GM12878 (cell line): Measurements from ENCODE around the gene CHP2. TPM values are rescaled to one million over a fixed set of nuclear protein-coding genes. Genes with fewer than 3 reads are reported as not detected.

Experiments used
- ATAC-seq: fragments of 200-7000 bp; cut with Tn5 transposase; 3 replicates; pipeline ENCODE4 v1.9.1; 2020; ENCODE audit warnings: mild to moderate bottlenecking, moderate library complexity
- BruUV-seq: library from RNA; stranded (reverse); fragments of 400-500 nt; replicated peaks from 2 replicates; lab custom pipeline; 2021; lab: Mats Ljungman, UMichigan
- CTCF ChIA-PET: fragments of 300-600 bp; sonication (Branson Sonifier 250); formaldehyde crosslinking; extraction: SDS; loops from one replicate; lab custom pipeline; 2021; ENCODE audit warnings: inconsistent platforms; lab: Yijun Ruan, JAX
- POLR2A ChIA-PET: fragments of 350-600 bp; formaldehyde crosslinking; extraction: SDS; loops from one replicate; lab custom pipeline; 2021; ENCODE audit warnings: inconsistent platforms; lab: Charles Lee
- RAD21 ChIA-PET: fragments of 300-600 bp; sonication (Branson Sonifier 250); formaldehyde crosslinking; loops from one replicate; lab custom pipeline; 2023; ENCODE audit warnings: antibody characterized with exemption; ENCODE audit not compliant: unreplicated experiment; lab: Charles Lee
- SMC1A ChIA-PET: fragments of 300-600 bp; sonication (Branson Sonifier 250); formaldehyde crosslinking; loops from one replicate; lab custom pipeline; 2023; ENCODE audit not compliant: unreplicated experiment, uncharacterized antibody; lab: Charles Lee
- DNase-seq: peaks from one replicate; pipeline ENCODE4 v3.0.0-alpha.2; 2011; ENCODE audit warnings: low read depth, low spot score
- FAIRE-seq: peaks from 3 replicates; lab custom pipeline; 2011; peaks lifted over from hg19 to GRCh38; lab: Jason Lieb, UNC
- H2AFZ ChIP-seq: 2 replicates; pipeline ENCODE4 v1.6.0; 2011; ENCODE audit warnings: low read depth, low read length, control low read depth; ENCODE audit not compliant: control insufficient read depth
- H3K27ac ChIP-seq: 2 replicates; pipeline ENCODE4 v1.5.1; 2011; ENCODE audit warnings: control low read depth; ENCODE audit not compliant: control insufficient read depth, insufficient read depth
- H3K27me3 ChIP-seq, 2 experiments: replicated peaks in 1 of 2; 2 replicates each; pipeline versions ENCODE4 v1.6.0 to v1.6.1; 2011; ENCODE audit warnings: low read length in 1 of 2; ENCODE audit not compliant: control insufficient read depth in 2 of 2, insufficient read depth in 2 of 2
- H3K36me3 ChIP-seq, 2 experiments: 2 replicates each; pipeline ENCODE4 v1.5.1; 2011; ENCODE audit warnings: low read length in 1 of 2; ENCODE audit not compliant: control insufficient read depth in 2 of 2, insufficient read depth in 2 of 2
- H3K4me1 ChIP-seq: 2 replicates; pipeline ENCODE4 v1.6.1; 2011; ENCODE audit warnings: mild to moderate bottlenecking, low read length, moderate library complexity, mixed read lengths; ENCODE audit not compliant: control insufficient read depth, insufficient read depth
- H3K4me2 ChIP-seq: 2 replicates; pipeline ENCODE4 v1.6.0; 2011; ENCODE audit warnings: control low read depth; ENCODE audit not compliant: control insufficient read depth, insufficient read depth
- H3K4me3 ChIP-seq: fragments of 200-600 bp; sonication (generic); 2 replicates; pipeline ENCODE4 v1.5.1; 2016
- H3K79me2 ChIP-seq: 2 replicates; pipeline ENCODE4 v1.6.0; 2011; ENCODE audit warnings: low read length; ENCODE audit not compliant: control insufficient read depth, insufficient read depth
- H3K9ac ChIP-seq: 2 replicates; pipeline ENCODE4 v1.8.0; 2011; ENCODE audit warnings: low read length, control low read depth, mixed read lengths; ENCODE audit not compliant: control insufficient read depth, insufficient read depth
- H3K9me3 ChIP-seq: replicated peaks from 3 replicates; pipeline ENCODE4 v1.5.1; 2011; ENCODE audit warnings: mild to moderate bottlenecking, low read length; ENCODE audit not compliant: control insufficient read depth, insufficient read depth
- H4K20me1 ChIP-seq: 2 replicates; pipeline ENCODE4 v1.6.0; 2011; ENCODE audit not compliant: control insufficient read depth, insufficient read depth
- BMI1 ChIP-seq: fragments of 450-650 bp; IDR thresholded peaks from 2 replicates; pipeline ENCODE4 v1.6.1; 2016; ENCODE audit warnings: mild to moderate bottlenecking, moderate library complexity, borderline replicate concordance
- CHD1 ChIP-seq: IDR thresholded peaks from 2 replicates; pipeline ENCODE4 v1.6.1; 2012; ENCODE audit warnings: low read depth, low read length, improper control_type of control experiment
- EED ChIP-seq: sonication (generic); IDR thresholded peaks from 2 replicates; pipeline ENCODE4 v1.6.1; 2016; ENCODE audit warnings: antibody characterized with exemption, low read depth
- EGR1 ChIP-seq, 2 experiments: IDR thresholded peaks; 1 replicate in 1 of 2; 2 replicates in 1 of 2; pipeline ENCODE4 v1.6.1; 2011 to 2012; ENCODE audit warnings: low read depth in 2 of 2, low read length in 2 of 2, borderline replicate concordance in 1 of 2, mild to moderate bottlenecking in 1 of 2, moderate library complexity in 1 of 2
- HDAC2 ChIP-seq: fragments of 200-600 bp; sonication (generic); IDR thresholded peaks from 2 replicates; pipeline ENCODE4 v1.6.1; 2017
- IKZF1 ChIP-seq: fragments of 450-650 bp; conservative IDR thresholded peaks from 2 replicates; pipeline ENCODE4 v1.6.1; 2017; ENCODE audit warnings: antibody characterized with exemption, mild to moderate bottlenecking
- JUNB ChIP-seq: IDR thresholded peaks from 2 replicates; pipeline ENCODE4 v1.6.1; 2016; ENCODE audit warnings: antibody characterized with exemption, mild to moderate bottlenecking
- MYB ChIP-seq: fragments of 150-350 bp; IDR thresholded peaks from 2 replicates; pipeline ENCODE4 v1.6.1; 2014; ENCODE audit warnings: mild to moderate bottlenecking, low read depth, low read length, borderline replicate concordance
- NR2C2 ChIP-seq: IDR thresholded peaks from 2 replicates; pipeline ENCODE4 v1.6.1; 2011; ENCODE audit warnings: borderline replicate concordance, low read depth; ENCODE audit not compliant: control insufficient read depth, insufficient read length
- RB1 ChIP-seq: fragments of 450-650 bp; formaldehyde crosslinking; IDR thresholded peaks from 2 replicates; pipeline ENCODE4 v1.6.1; 2017; ENCODE audit warnings: mild to moderate bottlenecking, borderline replicate concordance
- SREBF1 ChIP-seq: IDR thresholded peaks from 2 replicates; pipeline ENCODE4 v1.6.1; 2012; ENCODE audit warnings: mild to moderate bottlenecking, low read length
- STAT3 ChIP-seq: IDR thresholded peaks from 2 replicates; pipeline ENCODE4 v1.6.1; 2011; ENCODE audit warnings: low read depth, low read length, improper control_type of control experiment
- TARDBP ChIP-seq: IDR thresholded peaks from 2 replicates; pipeline ENCODE4 v1.6.1; 2016; ENCODE audit warnings: borderline replicate concordance
- ZNF384 ChIP-seq: IDR thresholded peaks from 2 replicates; pipeline ENCODE4 v1.6.1; 2012; ENCODE audit warnings: low read depth, mild to moderate bottlenecking, low read length, improper control_type of control experiment, borderline replicate concordance
- WGBS: methylation state at CpG from one replicate; pipeline ENCODE4 v1.1.6; 2016; ENCODE audit warnings: low lambda C conversion rate; ENCODE audit not compliant: insufficient replicate concordance, insufficient coverage; ENCODE audit errors: missing lambda C conversion rate; 5-methylcytosine and 5-hydroxymethylcytosine counted together
- in situ Hi-C: fragments of 300-500 bp; cut with MboI; formaldehyde crosslinking; loops from 9 replicates; pipeline ENCODE4 v1.14.3; 2018; ENCODE audit warnings: mixed read lengths
- intact Hi-C: fragments of 100-400 bp; cut with micrococcal nuclease; formaldehyde crosslinking; loops from one replicate; pipeline ENCODE4 v1.14.2; 2022; ENCODE audit not compliant: unreplicated experiment
- polyA plus RNA-seq, 11 experiments: library from polyadenylated mRNA; depleted of rRNA in 4 of 11; unstranded in 6 of 11; stranded (reverse) in 5 of 11; fragments of >200 nt; fragmentation: Nextera tagmentation in 4 of 11; fragmentation: Illumina TruSeq in 1 of 11; extraction: Ambion mirVana in 4 of 11; extraction: Trizol in 1 of 11; gene quantifications; 1 replicate in 1 of 11; 2 replicates in 10 of 11; pipeline versions ENCODE4 v1.2.1 to v1.2.3, GENCODE V29; 2011 to 2016; ENCODE audit warnings: inconsistent platforms in 2 of 11, missing spikeins in 2 of 11, low read depth in 1 of 11
- total RNA-seq, 4 experiments: library from RNA; depleted of rRNA in 3 of 4; stranded (reverse); fragments of >200 nt in 3 of 4; fragmentation: Illumina TruSeq in 1 of 4; extraction: Trizol in 1 of 4; gene quantifications; 2 replicates each; pipeline versions ENCODE4 v1.2.1 to v1.2.3, GENCODE V29; 2013 to 2021
- TF ChIP-seq, protein P1 (sequence below): IDR thresholded peaks from 2 replicates; pipeline ENCODE4 v1.6.1; 2012; ENCODE audit warnings: mild to moderate bottlenecking, low read depth, low read length
- TF ChIP-seq, protein P2 (sequence below): fragments of 150-350 bp; IDR thresholded peaks from 2 replicates; pipeline ENCODE4 v1.6.1; 2016; ENCODE audit warnings: low read depth, low read length

Gene CHP2
- total and polyA plus RNA-seq, 10 of the 15 experiments (the other 5 are each of a cell fraction or from before 2014, with no cell fraction given): not detected

DNA sequence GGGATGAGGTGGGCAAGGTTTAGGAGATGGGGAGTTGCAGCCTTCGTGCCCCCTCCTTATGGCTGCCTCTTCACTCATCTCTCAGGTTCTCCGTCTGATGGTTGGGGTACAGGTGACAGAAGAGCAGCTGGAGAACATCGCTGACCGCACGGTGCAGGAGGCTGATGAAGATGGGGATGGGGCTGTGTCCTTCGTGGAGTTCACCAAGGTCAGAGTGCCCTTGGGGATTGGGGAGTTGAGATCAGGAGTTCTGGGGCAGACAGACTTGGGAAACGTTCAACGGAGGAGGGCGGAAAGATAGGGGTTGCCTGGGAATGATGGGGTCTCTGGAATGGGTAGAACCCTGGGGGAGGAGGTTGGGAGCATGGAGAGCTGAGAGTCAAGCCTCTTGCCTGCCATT, 2.3 kb downstream of the CHP2 start:
- Histone ChIP-seq H3K27me3 (peaks cover 0 to 10% of the 10 kb centered on the region in 2 experiments), H3K9me3 (no peaks in the 10 kb centered on the region), H3K27ac (no peak overlapping the region), H2AFZ (no peak overlapping the region), H4K20me1 (no peaks in the 10 kb centered on the region), H3K36me3 (no peaks in the 10 kb centered on the region), H3K4me1 (no peaks in the 10 kb centered on the region), H3K9ac (no peak overlapping the region), H3K4me2 (no peak overlapping the region), H3K4me3 (no peak overlapping the region), H3K79me2 (no peaks in the 10 kb centered on the region)
- 53% methylated on average over 9 of the region's 9 CpGs for WGBS
- BruUV-seq: no TSS peak
- CTCF ChIA-PET: interaction anchor here (0.7 kb wide), 1 partner anchor 62 kb away, joined by 3 read pairs; no protein-coding TSS in a partner anchor
- no peak for ATAC-seq
- no peak for TF ChIP-seq CHD1
- TF ChIP-seq, protein P1, sequence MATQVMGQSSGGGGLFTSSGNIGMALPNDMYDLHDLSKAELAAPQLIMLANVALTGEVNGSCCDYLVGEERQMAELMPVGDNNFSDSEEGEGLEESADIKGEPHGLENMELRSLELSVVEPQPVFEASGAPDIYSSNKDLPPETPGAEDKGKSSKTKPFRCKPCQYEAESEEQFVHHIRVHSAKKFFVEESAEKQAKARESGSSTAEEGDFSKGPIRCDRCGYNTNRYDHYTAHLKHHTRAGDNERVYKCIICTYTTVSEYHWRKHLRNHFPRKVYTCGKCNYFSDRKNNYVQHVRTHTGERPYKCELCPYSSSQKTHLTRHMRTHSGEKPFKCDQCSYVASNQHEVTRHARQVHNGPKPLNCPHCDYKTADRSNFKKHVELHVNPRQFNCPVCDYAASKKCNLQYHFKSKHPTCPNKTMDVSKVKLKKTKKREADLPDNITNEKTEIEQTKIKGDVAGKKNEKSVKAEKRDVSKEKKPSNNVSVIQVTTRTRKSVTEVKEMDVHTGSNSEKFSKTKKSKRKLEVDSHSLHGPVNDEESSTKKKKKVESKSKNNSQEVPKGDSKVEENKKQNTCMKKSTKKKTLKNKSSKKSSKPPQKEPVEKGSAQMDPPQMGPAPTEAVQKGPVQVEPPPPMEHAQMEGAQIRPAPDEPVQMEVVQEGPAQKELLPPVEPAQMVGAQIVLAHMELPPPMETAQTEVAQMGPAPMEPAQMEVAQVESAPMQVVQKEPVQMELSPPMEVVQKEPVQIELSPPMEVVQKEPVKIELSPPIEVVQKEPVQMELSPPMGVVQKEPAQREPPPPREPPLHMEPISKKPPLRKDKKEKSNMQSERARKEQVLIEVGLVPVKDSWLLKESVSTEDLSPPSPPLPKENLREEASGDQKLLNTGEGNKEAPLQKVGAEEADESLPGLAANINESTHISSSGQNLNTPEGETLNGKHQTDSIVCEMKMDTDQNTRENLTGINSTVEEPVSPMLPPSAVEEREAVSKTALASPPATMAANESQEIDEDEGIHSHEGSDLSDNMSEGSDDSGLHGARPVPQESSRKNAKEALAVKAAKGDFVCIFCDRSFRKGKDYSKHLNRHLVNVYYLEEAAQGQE: no peak
- TF ChIP-seq ZNF384: no peak
- no peak for TF ChIP-seq EED
- no peak for TF ChIP-seq SREBF1
- no peak for TF ChIP-seq MYB
- TF ChIP-seq EGR1 (IDR thresholded peaks at IDR 0.05; ENCODE audit: borderline replicate concordance in 1 of 2, low read depth in 2 of 2, low read length in 2 of 2): no peak
- no peak for TF ChIP-seq TARDBP
- no peak for TF ChIP-seq STAT3
- TF ChIP-seq IKZF1: no peak
- TF ChIP-seq RB1: no peak
- no peak for TF ChIP-seq JUNB
- no peak for TF ChIP-seq NR2C2
- TF ChIP-seq, protein P2, sequence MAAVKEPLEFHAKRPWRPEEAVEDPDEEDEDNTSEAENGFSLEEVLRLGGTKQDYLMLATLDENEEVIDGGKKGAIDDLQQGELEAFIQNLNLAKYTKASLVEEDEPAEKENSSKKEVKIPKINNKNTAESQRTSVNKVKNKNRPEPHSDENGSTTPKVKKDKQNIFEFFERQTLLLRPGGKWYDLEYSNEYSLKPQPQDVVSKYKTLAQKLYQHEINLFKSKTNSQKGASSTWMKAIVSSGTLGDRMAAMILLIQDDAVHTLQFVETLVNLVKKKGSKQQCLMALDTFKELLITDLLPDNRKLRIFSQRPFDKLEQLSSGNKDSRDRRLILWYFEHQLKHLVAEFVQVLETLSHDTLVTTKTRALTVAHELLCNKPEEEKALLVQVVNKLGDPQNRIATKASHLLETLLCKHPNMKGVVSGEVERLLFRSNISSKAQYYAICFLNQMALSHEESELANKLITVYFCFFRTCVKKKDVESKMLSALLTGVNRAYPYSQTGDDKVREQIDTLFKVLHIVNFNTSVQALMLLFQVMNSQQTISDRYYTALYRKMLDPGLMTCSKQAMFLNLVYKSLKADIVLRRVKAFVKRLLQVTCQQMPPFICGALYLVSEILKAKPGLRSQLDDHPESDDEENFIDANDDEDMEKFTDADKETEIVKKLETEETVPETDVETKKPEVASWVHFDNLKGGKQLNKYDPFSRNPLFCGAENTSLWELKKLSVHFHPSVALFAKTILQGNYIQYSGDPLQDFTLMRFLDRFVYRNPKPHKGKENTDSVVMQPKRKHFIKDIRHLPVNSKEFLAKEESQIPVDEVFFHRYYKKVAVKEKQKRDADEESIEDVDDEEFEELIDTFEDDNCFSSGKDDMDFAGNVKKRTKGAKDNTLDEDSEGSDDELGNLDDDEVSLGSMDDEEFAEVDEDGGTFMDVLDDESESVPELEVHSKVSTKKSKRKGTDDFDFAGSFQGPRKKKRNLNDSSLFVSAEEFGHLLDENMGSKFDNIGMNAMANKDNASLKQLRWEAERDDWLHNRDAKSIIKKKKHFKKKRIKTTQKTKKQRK: no peak
- TF ChIP-seq HDAC2: no peak
- no peak for TF ChIP-seq BMI1
- RAD21 ChIA-PET: no interaction called here
- POLR2A ChIA-PET: interaction anchor here (0.6 kb wide), 1 partner anchor 11 kb away, joined by 6 read pairs; no protein-coding TSS in a partner anchor
- intact Hi-C loops (no loop called here), in situ Hi-C loops (no loop called here)
- DNase-seq: no peak
- FAIRE-seq: no peak
- SMC1A ChIA-PET: no interaction called here
